ENCODE data around the gene RGL1.

DNA sequence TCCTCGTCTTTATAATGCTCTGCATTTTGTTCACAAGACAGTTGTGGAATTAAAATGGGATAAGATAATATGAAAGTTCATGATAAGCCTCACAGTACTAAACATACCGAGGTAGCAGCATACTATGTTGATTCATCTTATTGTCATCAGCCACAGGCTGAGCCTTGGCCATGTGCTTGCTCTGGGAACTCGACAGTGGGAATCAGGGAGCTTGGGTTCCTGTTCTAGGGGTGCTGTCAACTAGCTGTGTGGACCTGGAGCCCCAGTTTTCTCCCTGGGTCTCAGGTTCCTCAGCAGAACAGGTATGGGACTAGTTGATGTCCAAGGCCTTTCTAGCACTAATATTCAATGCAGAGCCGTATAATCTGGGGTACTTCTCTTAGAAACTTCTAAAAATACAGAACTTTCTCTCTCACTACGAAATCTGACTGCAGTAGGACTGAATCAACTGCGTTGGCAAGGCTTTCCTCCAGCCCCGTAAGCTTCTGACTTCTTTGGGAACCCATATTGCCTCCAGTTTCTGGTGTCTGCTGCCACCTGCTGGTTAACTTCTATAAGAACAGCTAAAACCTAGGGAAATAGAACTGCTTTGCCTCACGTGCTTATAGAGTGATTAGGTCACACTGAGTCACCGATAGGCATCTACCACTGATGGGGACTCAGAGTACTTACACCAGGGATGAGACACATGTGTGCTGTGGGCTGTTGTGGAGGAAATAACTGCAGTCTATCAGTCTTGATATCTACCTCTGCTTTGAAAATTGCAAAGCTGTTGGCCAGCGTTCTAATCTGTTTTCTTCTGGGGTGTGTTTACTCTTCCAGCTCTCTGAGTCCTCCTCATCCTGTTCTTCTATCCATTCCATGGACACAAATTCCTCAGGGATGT, 110.9 kb downstream of the RGL1 start:
- TF ChIP-seq, protein P1, sequence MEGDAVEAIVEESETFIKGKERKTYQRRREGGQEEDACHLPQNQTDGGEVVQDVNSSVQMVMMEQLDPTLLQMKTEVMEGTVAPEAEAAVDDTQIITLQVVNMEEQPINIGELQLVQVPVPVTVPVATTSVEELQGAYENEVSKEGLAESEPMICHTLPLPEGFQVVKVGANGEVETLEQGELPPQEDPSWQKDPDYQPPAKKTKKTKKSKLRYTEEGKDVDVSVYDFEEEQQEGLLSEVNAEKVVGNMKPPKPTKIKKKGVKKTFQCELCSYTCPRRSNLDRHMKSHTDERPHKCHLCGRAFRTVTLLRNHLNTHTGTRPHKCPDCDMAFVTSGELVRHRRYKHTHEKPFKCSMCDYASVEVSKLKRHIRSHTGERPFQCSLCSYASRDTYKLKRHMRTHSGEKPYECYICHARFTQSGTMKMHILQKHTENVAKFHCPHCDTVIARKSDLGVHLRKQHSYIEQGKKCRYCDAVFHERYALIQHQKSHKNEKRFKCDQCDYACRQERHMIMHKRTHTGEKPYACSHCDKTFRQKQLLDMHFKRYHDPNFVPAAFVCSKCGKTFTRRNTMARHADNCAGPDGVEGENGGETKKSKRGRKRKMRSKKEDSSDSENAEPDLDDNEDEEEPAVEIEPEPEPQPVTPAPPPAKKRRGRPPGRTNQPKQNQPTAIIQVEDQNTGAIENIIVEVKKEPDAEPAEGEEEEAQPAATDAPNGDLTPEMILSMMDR (IDR thresholded peaks at IDR 0.05; ENCODE audit: low read length), result peak; percentile 97
- no peak for TF ChIP-seq EZH2 (optimal IDR thresholded peaks at IDR 0.05; ENCODE audit: low read depth, low read length)
- TF ChIP-seq EZH2phosphoT487 (IDR thresholded peaks at IDR 0.05; ENCODE audit: low read length), result no peak

All from MM.1S (cell line).